RWPE2 (cell line): ENCODE data around the gene ZRANB2.
A peak's percentile ranks its signal among the peaks of the same experiment; 100 is the strongest.

Experiments used
- ATAC-seq: fragments of 200-7000 bp; cut with Tn5 transposase; 3 replicates; pipeline ENCODE4 v1.9.1; 2021; ENCODE audit warnings: low read depth
- DNase-seq: peaks from one replicate; pipeline ENCODE4 v3.0.0-alpha.2; 2020; ENCODE audit warnings: low spot score
- H3K27ac ChIP-seq: fragments of 450-650 bp; 2 replicates; pipeline ENCODE4 v1.5.1; 2017; ENCODE audit warnings: mild to moderate bottlenecking; ENCODE audit not compliant: poor library complexity, severe bottlenecking
- H3K27me3 ChIP-seq: fragments of 250-450 bp; sonication (Bioruptor Pico); 2 replicates; pipeline ENCODE4 v1.5.1; 2021; ENCODE audit warnings: mild to moderate bottlenecking, moderate library complexity; ENCODE audit not compliant: insufficient read depth, poor library complexity, severe bottlenecking
- H3K36me3 ChIP-seq: fragments of 250-450 bp; sonication (Bioruptor Pico); 2 replicates; pipeline ENCODE4 v1.5.1; 2020; ENCODE audit warnings: low read depth, mild to moderate bottlenecking, moderate library complexity
- H3K4me1 ChIP-seq: fragments of 250-450 bp; sonication (Bioruptor Pico); 2 replicates; pipeline ENCODE4 v1.5.1; 2021; ENCODE audit warnings: mild to moderate bottlenecking, moderate library complexity; ENCODE audit not compliant: insufficient read depth, poor library complexity, severe bottlenecking
- H3K4me3 ChIP-seq: fragments of 250-450 bp; sonication (Bioruptor Pico); 2 replicates; pipeline ENCODE4 v1.5.1; 2021; ENCODE audit warnings: mild to moderate bottlenecking, moderate library complexity; ENCODE audit not compliant: severe bottlenecking
- H3K9me3 ChIP-seq: fragments of 250-450 bp; sonication (Bioruptor Pico); 2 replicates; pipeline ENCODE4 v1.5.1; 2021; ENCODE audit warnings: mild to moderate bottlenecking, moderate library complexity; ENCODE audit not compliant: severe bottlenecking
- TF ChIP-seq, protein P1 (sequence below): fragments of 450-650 bp; IDR thresholded peaks from one replicate; pipeline ENCODE4 v1.5.1; 2017; ENCODE audit warnings: mild to moderate bottlenecking, moderate library complexity; ENCODE audit not compliant: poor library complexity, severe bottlenecking

Gene ZRANB2

DNA sequence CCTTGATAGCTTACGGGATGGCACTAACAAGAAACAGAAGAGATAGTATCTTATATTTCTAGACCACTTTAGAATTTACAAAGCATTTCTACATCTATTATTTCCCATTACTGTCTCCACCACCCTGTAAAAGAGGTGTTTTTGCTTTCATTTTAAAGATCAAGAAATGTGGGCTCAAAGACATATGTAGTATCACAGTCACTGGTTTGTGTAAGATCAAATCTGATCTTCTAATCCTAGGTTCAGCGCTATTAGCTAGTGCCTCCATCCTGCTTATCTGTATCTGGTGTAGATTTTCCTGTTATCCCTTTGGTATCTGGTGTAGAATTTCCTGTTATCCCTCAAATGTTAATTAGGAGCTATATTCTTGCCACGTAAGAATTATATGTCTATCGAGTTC is 23.6 kb upstream of the ZRANB2 start:
- no peak for ATAC-seq
- TF ChIP-seq, protein P1, sequence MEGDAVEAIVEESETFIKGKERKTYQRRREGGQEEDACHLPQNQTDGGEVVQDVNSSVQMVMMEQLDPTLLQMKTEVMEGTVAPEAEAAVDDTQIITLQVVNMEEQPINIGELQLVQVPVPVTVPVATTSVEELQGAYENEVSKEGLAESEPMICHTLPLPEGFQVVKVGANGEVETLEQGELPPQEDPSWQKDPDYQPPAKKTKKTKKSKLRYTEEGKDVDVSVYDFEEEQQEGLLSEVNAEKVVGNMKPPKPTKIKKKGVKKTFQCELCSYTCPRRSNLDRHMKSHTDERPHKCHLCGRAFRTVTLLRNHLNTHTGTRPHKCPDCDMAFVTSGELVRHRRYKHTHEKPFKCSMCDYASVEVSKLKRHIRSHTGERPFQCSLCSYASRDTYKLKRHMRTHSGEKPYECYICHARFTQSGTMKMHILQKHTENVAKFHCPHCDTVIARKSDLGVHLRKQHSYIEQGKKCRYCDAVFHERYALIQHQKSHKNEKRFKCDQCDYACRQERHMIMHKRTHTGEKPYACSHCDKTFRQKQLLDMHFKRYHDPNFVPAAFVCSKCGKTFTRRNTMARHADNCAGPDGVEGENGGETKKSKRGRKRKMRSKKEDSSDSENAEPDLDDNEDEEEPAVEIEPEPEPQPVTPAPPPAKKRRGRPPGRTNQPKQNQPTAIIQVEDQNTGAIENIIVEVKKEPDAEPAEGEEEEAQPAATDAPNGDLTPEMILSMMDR = no peak
- H3K27ac ChIP-seq = no peak overlapping the region
- H3K4me3 ChIP-seq = no peak overlapping the region
- H3K27me3 ChIP-seq = no peaks in the 10 kb centered on the region
- DNase-seq = no peak
- no peaks in the 10 kb centered on the region for H3K4me1 ChIP-seq
- no peaks in the 10 kb centered on the region for H3K36me3 ChIP-seq
- H3K9me3 ChIP-seq = no peaks in the 10 kb centered on the region

DNA sequence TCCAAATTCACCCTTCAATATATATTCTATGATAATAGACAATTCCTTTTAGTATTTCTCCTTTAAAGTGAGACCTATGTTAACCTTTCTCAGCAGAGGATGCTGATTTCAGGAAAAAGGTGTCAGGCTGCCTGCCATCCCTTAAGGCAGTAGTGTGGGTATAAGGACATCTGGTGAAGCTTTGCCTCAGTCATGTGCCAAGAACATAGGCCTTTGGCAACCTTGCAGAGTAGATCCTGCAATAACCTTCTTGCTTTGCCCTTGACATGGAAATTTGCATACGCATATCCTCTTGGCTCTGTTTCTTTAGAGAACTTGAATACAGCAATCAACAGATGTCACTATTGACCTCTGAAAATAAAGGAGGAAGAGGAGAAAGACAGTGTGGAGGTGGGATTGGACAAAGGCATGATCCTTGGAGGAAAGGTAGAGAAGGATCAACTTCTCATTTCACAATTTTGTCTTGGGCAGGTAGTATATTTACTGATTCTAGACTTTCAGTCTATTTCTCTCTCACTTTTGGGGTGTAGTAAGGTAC is 21.1 kb upstream of the ZRANB2 start:
- TF ChIP-seq, protein P1 = no peak
- DNase-seq (no peak), ATAC-seq (no peak)
- Histone ChIP-seq H3K27ac (no peak overlapping the region), H3K9me3 (no peaks in the 10 kb centered on the region), H3K27me3 (no peaks in the 10 kb centered on the region), H3K4me3 (no peak overlapping the region), H3K4me1 (no peaks in the 10 kb centered on the region), H3K36me3 (no peaks in the 10 kb centered on the region)

DNA sequence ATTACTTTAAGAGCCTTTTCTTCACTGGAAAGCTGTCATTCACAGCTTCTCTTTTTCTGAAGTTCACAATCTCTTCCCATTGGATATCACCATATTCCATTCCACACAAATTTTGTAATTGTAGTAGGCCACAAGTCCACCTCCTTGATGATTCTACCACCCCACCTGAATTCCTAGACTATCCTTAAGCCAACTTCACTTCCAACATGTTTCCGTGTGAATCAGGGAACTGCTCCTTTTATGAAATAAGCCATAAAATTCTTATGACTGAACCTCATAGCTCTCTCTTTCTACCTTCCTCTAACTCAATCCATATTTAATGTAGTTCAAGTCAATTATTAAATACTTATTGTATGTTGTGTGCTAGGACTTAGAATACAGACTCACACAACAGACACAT is 16.6 kb upstream of the ZRANB2 start:
- DNase-seq (no peak), ATAC-seq (no peak)
- TF ChIP-seq, protein P1 = no peak
- H3K9me3 ChIP-seq = no peaks in the 10 kb centered on the region
- no peaks in the 10 kb centered on the region for H3K4me1 ChIP-seq
- H3K36me3 ChIP-seq = no peaks in the 10 kb centered on the region
- H3K4me3 ChIP-seq = no peak overlapping the region
- H3K27me3 ChIP-seq = no peaks in the 10 kb centered on the region
- H3K27ac ChIP-seq = no peak overlapping the region

DNA sequence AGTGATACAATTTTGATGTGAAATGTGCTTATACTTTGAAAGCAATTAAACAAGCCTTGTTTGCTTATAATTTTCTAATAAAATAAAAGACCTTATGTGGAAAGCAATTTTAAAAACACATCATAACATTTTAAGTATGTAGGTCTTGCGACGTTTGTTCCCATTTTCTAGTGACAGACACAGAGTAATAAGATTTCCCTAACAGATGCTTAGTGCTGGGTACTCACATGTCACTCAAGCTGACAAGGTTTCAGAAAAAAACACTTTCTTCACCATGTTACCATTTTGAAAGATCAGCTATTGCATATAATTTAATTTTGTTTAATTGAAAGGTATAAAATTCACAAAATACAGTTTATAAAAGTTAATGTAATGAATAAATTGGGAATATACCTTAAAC is 14.1 kb upstream of the ZRANB2 start:
- Histone ChIP-seq H3K27ac (no peak overlapping the region), H3K4me3 (no peak overlapping the region), H3K4me1 (peaks cover 4% of the 10 kb centered on the region), H3K9me3 (no peaks in the 10 kb centered on the region), H3K27me3 (no peaks in the 10 kb centered on the region), H3K36me3 (no peaks in the 10 kb centered on the region)
- TF ChIP-seq, protein P1 = no peak
- ATAC-seq = no peak
- DNase-seq = no peak

DNA sequence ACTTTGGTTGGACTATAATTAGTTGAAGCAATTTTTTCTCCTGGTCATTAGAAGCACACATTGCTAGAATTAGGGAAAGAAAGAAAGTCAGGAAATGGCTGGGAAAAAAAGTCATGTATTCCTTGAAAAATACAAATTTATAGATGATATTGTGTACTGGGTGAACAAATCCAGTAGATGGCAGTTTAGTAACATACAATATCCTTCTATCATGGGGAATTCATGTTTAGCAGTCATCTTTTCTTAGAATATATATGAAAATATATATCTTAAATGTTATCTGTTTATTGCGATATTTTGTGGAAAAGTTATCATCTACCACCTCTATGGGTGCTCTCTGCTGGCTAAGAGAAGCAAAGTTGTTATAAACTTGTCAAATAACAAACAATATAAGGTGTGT is 13.1 kb upstream of the ZRANB2 start:
- Histone ChIP-seq H3K4me1 (peaks cover 14% of the 10 kb centered on the region), H3K4me3 (no peak overlapping the region), H3K27ac (no peak overlapping the region), H3K27me3 (no peaks in the 10 kb centered on the region), H3K36me3 (no peaks in the 10 kb centered on the region), H3K9me3 (no peaks in the 10 kb centered on the region)
- TF ChIP-seq, protein P1 = peak; percentile 65
- no peak for DNase-seq
- ATAC-seq = peak; percentile 48; the same call in 1 of the 3 replicates
